ENCODE data around the gene CNTNAP2. TPM values are rescaled to one million over a fixed set of nuclear protein-coding genes. Genes with fewer than 3 reads are reported as not detected.

The CNTNAP2 gene
- total and polyA plus RNA-seq, 2 of the 4 experiments (the other 2 are of a cell fraction), result not detected

GRCh38 chr7:148458263-148458662 lies 2341.7 kb downstream of the CNTNAP2 start:
- in situ Hi-C loops (cut with MboI; ENCODE audit: low sequenced_read_pairs), result no loop called here
- Histone ChIP-seq H2BK20ac (ENCODE audit: low read depth, low read length) (no peak overlapping the region), H3K4me2 (ENCODE audit: low read depth, low read length) (no peak overlapping the region), H3K9me3 (ENCODE audit: control insufficient read depth, insufficient read depth, low read length) (peaks cover 6% of the 10 kb centered on the region), H3K56ac (ENCODE audit: extremely low read depth, insufficient read depth, low read length) (no peak overlapping the region), H3K4me1 (ENCODE audit: control insufficient read depth, insufficient read depth, low read length) (no peaks in the 10 kb centered on the region), H2BK5ac (ENCODE audit: low read depth, low read length, poor library complexity, severe bottlenecking) (no peak overlapping the region), H2BK120ac (ENCODE audit: low read depth, low read length) (no peak overlapping the region), H3K4me3 (ENCODE audit: insufficient read depth, low read depth, low read length) (no peak overlapping the region), H3K4ac (ENCODE audit: low read depth, low read length) (no peak overlapping the region), H4K20me1 (ENCODE audit: insufficient read depth, low read length) (no peaks in the 10 kb centered on the region), H3K9ac (ENCODE audit: low read depth, low read length) (no peak overlapping the region), H2BK15ac (ENCODE audit: low read depth, low read length) (no peak overlapping the region), H3K79me1 (ENCODE audit: low read depth in 1 of 2, low read length in 2 of 2) (no peaks in the 10 kb centered on the region), H3K23ac (ENCODE audit: low read depth, low read length) (no peak overlapping the region), H3K9me1 (ENCODE audit: insufficient read depth, low read length) (no peaks in the 10 kb centered on the region), H3K36me3 (ENCODE audit: control insufficient read depth, insufficient read depth, low read length) (no peaks in the 10 kb centered on the region), H2AK5ac (ENCODE audit: low read depth, low read length) (no peak overlapping the region), H4K5ac (ENCODE audit: low read depth, low read length) (no peak overlapping the region), H2AK9ac (replicated peaks; ENCODE audit: low read depth, low read length, poor library complexity) (no peak overlapping the region), H3K14ac (replicated peaks; ENCODE audit: low read depth, low read length) (no peak overlapping the region), H3K27ac (ENCODE audit: insufficient read depth, low read length) (no peak overlapping the region), H4K91ac (ENCODE audit: insufficient read depth, low read depth, low read length) (no peak overlapping the region), H3K18ac (ENCODE audit: low read depth, low read length) (no peak overlapping the region), H3K27me3 (ENCODE audit: control insufficient read depth, insufficient read depth, low read length) (no peaks in the 10 kb centered on the region), H2AFZ (replicated peaks; ENCODE audit: low read length, poor library complexity) (no peak overlapping the region), H4K8ac (ENCODE audit: low read depth in 2 of 2, low read length in 2 of 2) (no peak overlapping the region)
- dilution Hi-C loops (cut with HindIII; ENCODE audit: low sequenced_read_pairs, unreplicated experiment), result no loop called here
- no TSS peak for BruUV-seq (replicated peaks)
- ATAC-seq (ENCODE audit: low read depth), result no peak
- POLR2A ChIA-PET (ENCODE audit: unreplicated experiment), result no interaction called here
- CTCF ChIA-PET, result no interaction called here
- intact Hi-C loops (cut with micrococcal nuclease), result no loop called here
- TF ChIP-seq SMC3 (IDR thresholded peaks at IDR 0.05; ENCODE audit: low read depth, low read length), result no peak
- no peak for TF ChIP-seq NFE2L2 (IDR thresholded peaks at IDR 0.05; ENCODE audit: low read depth, low read length)
- TF ChIP-seq RCOR1 (IDR thresholded peaks at IDR 0.05; ENCODE audit: insufficient replicate concordance, low read length), result no peak
- no peak for TF ChIP-seq CHD1 (IDR thresholded peaks at IDR 0.05; ENCODE audit: low read depth, low read length)
- no peak for TF ChIP-seq USF2 (IDR thresholded peaks at IDR 0.05; ENCODE audit: low read depth, low read length)
- no peak for TF ChIP-seq MXI1 (IDR thresholded peaks at IDR 0.05; ENCODE audit: borderline replicate concordance, low read depth, low read length)
- no peak for TF ChIP-seq ELK1 (IDR thresholded peaks at IDR 0.05; ENCODE audit: borderline replicate concordance, low read depth, low read length)
- no peak for TF ChIP-seq RAD21 (IDR thresholded peaks at IDR 0.05; ENCODE audit: low read length)
- TF ChIP-seq POLR2A (IDR thresholded peaks at IDR 0.05; ENCODE audit: low read depth, low read length), result no peak
- TF ChIP-seq RFX5 (IDR thresholded peaks at IDR 0.05; ENCODE audit: low read depth, low read length), result no peak
- TF ChIP-seq MAZ (IDR thresholded peaks at IDR 0.05; ENCODE audit: borderline replicate concordance, low read depth, low read length), result no peak
- TF ChIP-seq FOS (IDR thresholded peaks at IDR 0.05; ENCODE audit: low read depth, low read length), result no peak
- no peak for TF ChIP-seq MAFK (IDR thresholded peaks at IDR 0.05; ENCODE audit: low read depth, low read length)
- TF ChIP-seq CTCF (conservative IDR thresholded peaks at IDR 0.05; ENCODE audit: low read depth, low read length), result no peak
- TF ChIP-seq BHLHE40 (IDR thresholded peaks at IDR 0.05; ENCODE audit: low read depth, low read length), result no peak
- no peak for TF ChIP-seq CEBPB (IDR thresholded peaks at IDR 0.05; ENCODE audit: low read depth, low read length)
- no peak for DNase-seq
